HL-60 (cell line): Measurements from ENCODE around the gene CACNA2D3.

Experiments
- DNase-seq, 2 experiments: peaks; one replicate each; pipeline ENCODE4 v3.0.0-alpha.2; 2010 to 2020; ENCODE audit warnings: low read depth in 1 of 2, low spot score in 1 of 2
- H3K27ac ChIP-seq: fragments of 250-450 bp; sonication (Bioruptor Pico); replicated peaks from 2 replicates; pipeline ENCODE4 v1.5.1; 2020; ENCODE audit warnings: mild to moderate bottlenecking, moderate library complexity
- H3K27me3 ChIP-seq: fragments of 250-450 bp; sonication (Bioruptor Pico); 2 replicates; pipeline ENCODE4 v1.5.1; 2021; ENCODE audit warnings: mild to moderate bottlenecking, moderate library complexity; ENCODE audit not compliant: insufficient read depth, poor library complexity, severe bottlenecking
- H3K4me3 ChIP-seq: replicated peaks from 2 replicates; pipeline ENCODE4 v1.5.1; 2011; ENCODE audit warnings: mild to moderate bottlenecking, control low read depth, low read length; ENCODE audit not compliant: insufficient read depth
- GABPA ChIP-seq: IDR thresholded peaks from 2 replicates; pipeline ENCODE4 v1.6.1; 2012; ENCODE audit warnings: low read depth
- POLR2AphosphoS5 ChIP-seq: IDR thresholded peaks from 2 replicates; pipeline ENCODE4 v1.6.1; 2012; ENCODE audit warnings: low read depth
- SPI1 ChIP-seq: IDR thresholded peaks from 2 replicates; pipeline ENCODE4 v1.6.1; 2012; ENCODE audit warnings: low read depth, mild to moderate bottlenecking, borderline replicate concordance
- TF ChIP-seq, protein P1 (sequence below): IDR thresholded peaks from 2 replicates; pipeline ENCODE4 v1.6.1; 2012; ENCODE audit warnings: low read depth; ENCODE audit not compliant: insufficient replicate concordance
- TF ChIP-seq, protein P2 (sequence below): IDR thresholded peaks from one replicate; pipeline ENCODE4 v1.5.1; 2011; ENCODE audit warnings: low read length, control low read depth, inconsistent platforms; ENCODE audit not compliant: insufficient read depth

Gene CACNA2D3

DNA sequence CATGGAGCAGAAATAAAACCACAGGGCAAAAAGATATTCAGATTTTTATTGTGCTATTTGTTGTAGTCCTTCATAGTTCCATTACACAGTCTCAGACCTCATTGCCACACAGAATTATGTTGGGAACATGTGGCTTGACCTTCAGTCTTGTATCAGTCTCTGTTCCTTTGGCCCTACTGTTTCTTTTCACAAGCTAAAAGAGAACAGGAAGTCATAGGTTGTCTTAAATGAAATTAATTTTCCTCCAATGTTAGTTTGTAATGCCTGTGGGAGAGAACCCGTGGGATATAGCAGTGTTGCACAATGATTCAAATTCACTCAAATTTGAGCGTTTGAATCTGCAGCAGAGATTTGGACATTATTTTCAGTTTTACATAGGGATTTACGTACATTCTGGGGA, 445.6 kb downstream of the CACNA2D3 start:
- DNase-seq = no peak
- Histone ChIP-seq H3K27me3 (no peaks in the 10 kb centered on the region), H3K27ac (no peak overlapping the region), H3K4me3 (no peak overlapping the region)
- TF ChIP-seq SPI1 (no peak), POLR2AphosphoS5 (no peak), GABPA (no peak)
- TF ChIP-seq, protein P1, sequence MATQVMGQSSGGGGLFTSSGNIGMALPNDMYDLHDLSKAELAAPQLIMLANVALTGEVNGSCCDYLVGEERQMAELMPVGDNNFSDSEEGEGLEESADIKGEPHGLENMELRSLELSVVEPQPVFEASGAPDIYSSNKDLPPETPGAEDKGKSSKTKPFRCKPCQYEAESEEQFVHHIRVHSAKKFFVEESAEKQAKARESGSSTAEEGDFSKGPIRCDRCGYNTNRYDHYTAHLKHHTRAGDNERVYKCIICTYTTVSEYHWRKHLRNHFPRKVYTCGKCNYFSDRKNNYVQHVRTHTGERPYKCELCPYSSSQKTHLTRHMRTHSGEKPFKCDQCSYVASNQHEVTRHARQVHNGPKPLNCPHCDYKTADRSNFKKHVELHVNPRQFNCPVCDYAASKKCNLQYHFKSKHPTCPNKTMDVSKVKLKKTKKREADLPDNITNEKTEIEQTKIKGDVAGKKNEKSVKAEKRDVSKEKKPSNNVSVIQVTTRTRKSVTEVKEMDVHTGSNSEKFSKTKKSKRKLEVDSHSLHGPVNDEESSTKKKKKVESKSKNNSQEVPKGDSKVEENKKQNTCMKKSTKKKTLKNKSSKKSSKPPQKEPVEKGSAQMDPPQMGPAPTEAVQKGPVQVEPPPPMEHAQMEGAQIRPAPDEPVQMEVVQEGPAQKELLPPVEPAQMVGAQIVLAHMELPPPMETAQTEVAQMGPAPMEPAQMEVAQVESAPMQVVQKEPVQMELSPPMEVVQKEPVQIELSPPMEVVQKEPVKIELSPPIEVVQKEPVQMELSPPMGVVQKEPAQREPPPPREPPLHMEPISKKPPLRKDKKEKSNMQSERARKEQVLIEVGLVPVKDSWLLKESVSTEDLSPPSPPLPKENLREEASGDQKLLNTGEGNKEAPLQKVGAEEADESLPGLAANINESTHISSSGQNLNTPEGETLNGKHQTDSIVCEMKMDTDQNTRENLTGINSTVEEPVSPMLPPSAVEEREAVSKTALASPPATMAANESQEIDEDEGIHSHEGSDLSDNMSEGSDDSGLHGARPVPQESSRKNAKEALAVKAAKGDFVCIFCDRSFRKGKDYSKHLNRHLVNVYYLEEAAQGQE = no peak
- TF ChIP-seq, protein P2, sequence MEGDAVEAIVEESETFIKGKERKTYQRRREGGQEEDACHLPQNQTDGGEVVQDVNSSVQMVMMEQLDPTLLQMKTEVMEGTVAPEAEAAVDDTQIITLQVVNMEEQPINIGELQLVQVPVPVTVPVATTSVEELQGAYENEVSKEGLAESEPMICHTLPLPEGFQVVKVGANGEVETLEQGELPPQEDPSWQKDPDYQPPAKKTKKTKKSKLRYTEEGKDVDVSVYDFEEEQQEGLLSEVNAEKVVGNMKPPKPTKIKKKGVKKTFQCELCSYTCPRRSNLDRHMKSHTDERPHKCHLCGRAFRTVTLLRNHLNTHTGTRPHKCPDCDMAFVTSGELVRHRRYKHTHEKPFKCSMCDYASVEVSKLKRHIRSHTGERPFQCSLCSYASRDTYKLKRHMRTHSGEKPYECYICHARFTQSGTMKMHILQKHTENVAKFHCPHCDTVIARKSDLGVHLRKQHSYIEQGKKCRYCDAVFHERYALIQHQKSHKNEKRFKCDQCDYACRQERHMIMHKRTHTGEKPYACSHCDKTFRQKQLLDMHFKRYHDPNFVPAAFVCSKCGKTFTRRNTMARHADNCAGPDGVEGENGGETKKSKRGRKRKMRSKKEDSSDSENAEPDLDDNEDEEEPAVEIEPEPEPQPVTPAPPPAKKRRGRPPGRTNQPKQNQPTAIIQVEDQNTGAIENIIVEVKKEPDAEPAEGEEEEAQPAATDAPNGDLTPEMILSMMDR = no peak

DNA sequence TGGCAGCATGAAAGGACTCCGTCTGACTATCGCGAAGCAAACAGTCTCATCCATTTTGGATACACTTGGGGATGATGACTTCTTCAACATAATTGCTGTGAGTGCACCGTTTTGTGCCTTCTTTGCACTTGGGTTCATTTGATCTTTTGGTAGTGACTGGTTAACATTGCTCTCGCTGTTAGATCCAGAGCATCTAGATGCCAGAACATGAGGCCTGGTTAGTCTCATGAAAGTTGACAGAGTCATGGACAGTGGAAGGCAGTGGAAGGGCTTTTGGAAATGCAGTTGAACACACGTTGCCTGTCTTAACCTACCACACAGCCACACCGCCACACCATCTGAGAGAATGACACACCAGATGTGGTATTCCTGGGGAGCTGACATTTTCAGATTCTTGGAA, 447.7 kb downstream of the CACNA2D3 start:
- no peak for TF ChIP-seq SPI1
- Histone ChIP-seq H3K27ac (no peak overlapping the region), H3K4me3 (no peak overlapping the region), H3K27me3 (no peaks in the 10 kb centered on the region)
- DNase-seq = no peak

DNA sequence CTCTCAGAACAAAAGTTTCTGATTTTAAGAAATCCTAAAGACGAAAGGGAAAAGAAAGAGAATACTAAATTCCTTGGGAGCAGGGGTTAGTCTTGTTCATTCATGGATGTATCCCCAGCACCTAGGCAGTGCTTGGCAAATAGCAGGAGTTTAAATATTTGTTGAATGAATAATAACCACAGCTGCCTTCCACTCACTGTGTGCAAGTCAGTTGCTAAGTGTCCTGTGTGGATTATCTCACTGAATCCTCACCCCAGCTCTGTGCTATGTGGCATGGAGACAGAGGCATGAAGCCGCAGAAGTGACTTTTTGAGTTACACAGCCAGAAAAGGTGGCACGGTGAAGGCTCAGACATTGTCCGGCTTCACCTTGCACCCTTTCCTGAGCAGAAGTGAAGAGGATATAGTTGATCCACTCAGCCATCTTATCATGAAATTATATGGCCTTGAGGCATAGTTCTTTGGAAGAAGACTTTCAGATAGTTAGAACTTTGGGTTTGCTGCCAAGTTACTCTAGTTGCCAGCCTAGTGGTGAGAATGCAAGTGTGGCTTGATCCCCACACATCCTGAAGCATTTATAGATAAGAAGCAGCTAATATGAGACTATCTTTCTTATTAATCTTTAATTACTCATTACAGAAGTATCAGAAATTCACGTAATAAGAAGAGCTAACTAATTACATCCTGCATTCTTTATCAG, 450.0 kb downstream of the CACNA2D3 start:
- Histone ChIP-seq H3K27me3 (no peaks in the 10 kb centered on the region), H3K27ac (no peak overlapping the region), H3K4me3 (no peak overlapping the region)
- TF ChIP-seq, protein P1 = no peak
- no peak for TF ChIP-seq SPI1
- no peak for DNase-seq

DNA sequence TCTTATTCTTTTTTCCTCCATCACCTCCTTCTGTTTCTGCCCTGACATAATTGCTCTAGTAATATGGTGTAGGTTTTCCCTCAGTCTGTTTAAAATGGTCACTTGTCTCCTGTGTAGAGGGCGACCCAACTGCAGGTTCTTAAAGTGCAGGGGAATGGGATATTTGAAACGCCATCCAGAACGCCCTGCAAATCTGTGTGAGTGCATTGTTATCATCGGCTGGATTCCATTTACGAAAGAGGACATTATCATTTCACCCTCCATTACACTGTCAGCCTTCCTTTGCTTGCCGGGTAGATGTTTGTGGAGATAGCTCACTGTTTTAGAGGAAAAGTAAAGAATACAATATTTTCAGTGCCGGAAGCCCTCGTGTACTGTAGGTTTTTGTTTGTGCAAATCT, 451.5 kb downstream of the CACNA2D3 start:
- Histone ChIP-seq H3K27ac (no peak overlapping the region), H3K27me3 (no peaks in the 10 kb centered on the region), H3K4me3 (no peak overlapping the region)
- TF ChIP-seq POLR2AphosphoS5 (no peak), SPI1 (no peak), GABPA (no peak)
- TF ChIP-seq, protein P2 = no peak
- TF ChIP-seq, protein P1 = no peak
- DNase-seq = no peak
